Measurements from ENCODE around the gene RPL7A.

The RPL7A gene

DNA sequence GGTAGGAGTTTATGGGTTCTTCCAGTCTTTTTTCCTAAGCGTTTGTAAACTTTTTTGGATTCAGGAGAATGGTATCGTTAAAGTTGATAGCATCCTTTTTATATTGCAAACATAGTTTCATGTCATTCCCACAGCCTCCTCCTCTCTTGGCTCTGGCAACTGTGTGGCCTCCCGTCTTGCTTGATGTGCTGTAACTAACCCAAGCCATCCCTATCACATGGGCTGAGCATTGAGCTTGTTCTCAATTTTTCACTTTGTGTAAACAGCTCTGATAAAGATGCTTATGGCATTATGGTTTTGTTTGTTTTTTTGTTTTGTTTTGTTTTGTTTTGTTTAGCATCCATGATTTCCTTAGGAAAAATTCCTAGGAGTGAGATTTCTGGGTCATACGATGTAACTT is 32.7 kb downstream of the RPL7A start:
- H4K20me1 ChIP-seq (ENCODE audit: insufficient read depth, low read length, poor library complexity, severe bottlenecking) = peaks cover under 1% of the 10 kb centered on the region
- TF ChIP-seq EZH2phosphoT487 (IDR thresholded peaks at IDR 0.05; ENCODE audit: borderline replicate concordance) = no peak
- TF ChIP-seq, protein P1, sequence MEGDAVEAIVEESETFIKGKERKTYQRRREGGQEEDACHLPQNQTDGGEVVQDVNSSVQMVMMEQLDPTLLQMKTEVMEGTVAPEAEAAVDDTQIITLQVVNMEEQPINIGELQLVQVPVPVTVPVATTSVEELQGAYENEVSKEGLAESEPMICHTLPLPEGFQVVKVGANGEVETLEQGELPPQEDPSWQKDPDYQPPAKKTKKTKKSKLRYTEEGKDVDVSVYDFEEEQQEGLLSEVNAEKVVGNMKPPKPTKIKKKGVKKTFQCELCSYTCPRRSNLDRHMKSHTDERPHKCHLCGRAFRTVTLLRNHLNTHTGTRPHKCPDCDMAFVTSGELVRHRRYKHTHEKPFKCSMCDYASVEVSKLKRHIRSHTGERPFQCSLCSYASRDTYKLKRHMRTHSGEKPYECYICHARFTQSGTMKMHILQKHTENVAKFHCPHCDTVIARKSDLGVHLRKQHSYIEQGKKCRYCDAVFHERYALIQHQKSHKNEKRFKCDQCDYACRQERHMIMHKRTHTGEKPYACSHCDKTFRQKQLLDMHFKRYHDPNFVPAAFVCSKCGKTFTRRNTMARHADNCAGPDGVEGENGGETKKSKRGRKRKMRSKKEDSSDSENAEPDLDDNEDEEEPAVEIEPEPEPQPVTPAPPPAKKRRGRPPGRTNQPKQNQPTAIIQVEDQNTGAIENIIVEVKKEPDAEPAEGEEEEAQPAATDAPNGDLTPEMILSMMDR (conservative IDR thresholded peaks at IDR 0.05; ENCODE audit: low read length) = no peak
- no peak overlapping the region for H3K9ac ChIP-seq (ENCODE audit: low read depth, low read length, poor library complexity, severe bottlenecking)
- H3K36me3 ChIP-seq (ENCODE audit: insufficient read depth, low read length) = no peaks in the 10 kb centered on the region
- H3F3A ChIP-seq (ENCODE audit: low read depth) = no peaks in the 10 kb centered on the region
- H3K27me3 ChIP-seq (ENCODE audit: insufficient read depth, low read length, poor library complexity, severe bottlenecking) = no peaks in the 10 kb centered on the region
- peaks cover 1% of the 10 kb centered on the region for H3K79me2 ChIP-seq (ENCODE audit: insufficient read depth, low read length)
- H3K4me1 ChIP-seq (ENCODE audit: insufficient read depth, low read length, poor library complexity, severe bottlenecking) = peaks cover 11% of the 10 kb centered on the region
- H3K4me3 ChIP-seq (ENCODE audit: low read length, poor library complexity, severe bottlenecking) = no peak overlapping the region
- H3K4me2 ChIP-seq (ENCODE audit: low read depth, low read length, poor library complexity, severe bottlenecking) = no peak overlapping the region
- no peaks in the 10 kb centered on the region for H3K9me3 ChIP-seq (ENCODE audit: insufficient read depth, low read depth, low read length)
- H2AFZ ChIP-seq (ENCODE audit: low read length) = no peak overlapping the region
- no peaks in the 10 kb centered on the region for H3K9me2 ChIP-seq (replicated peaks; ENCODE audit: low read depth, low read length)

DNA sequence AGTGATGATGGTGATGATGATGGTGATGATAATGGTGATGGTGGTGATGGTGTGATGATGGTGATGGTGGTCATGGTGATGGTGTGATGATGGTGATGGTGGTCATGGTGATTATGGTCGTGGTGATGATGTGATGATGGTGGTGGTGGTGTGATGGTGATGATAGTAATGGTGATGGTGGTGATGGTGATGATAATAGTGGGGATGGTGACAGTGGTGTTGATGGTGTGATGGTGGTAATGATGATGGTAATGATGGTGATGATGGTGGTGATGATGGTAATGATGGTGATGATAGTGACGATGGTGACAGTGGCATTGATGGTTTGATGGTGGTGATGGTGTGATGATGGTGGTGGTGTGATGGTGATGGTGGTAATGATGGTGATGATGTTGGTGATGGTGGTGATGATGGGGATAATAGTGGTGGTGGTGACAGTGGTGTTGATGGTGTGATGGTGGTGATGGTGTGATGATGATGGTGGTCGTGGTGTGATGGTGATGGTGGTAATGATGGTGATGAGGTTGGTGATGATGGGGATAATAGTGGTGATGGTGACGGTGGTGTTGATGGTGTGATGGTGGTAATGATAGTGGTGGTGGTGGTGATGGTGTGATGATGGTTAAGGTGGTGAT is 34.6 kb downstream of the RPL7A start:
- Histone ChIP-seq H3K36me3 (ENCODE audit: insufficient read depth, low read length) (no peaks in the 10 kb centered on the region), H3K4me1 (ENCODE audit: insufficient read depth, low read length, poor library complexity, severe bottlenecking) (peaks cover 3% of the 10 kb centered on the region), H2AFZ (ENCODE audit: low read length) (no peak overlapping the region), H3F3A (ENCODE audit: low read depth) (no peaks in the 10 kb centered on the region), H3K27me3 (ENCODE audit: insufficient read depth, low read length, poor library complexity, severe bottlenecking) (no peaks in the 10 kb centered on the region), H3K9ac (ENCODE audit: low read depth, low read length, poor library complexity, severe bottlenecking) (no peak overlapping the region), H3K4me2 (ENCODE audit: low read depth, low read length, poor library complexity, severe bottlenecking) (no peak overlapping the region), H4K20me1 (ENCODE audit: insufficient read depth, low read length, poor library complexity, severe bottlenecking) (no peaks in the 10 kb centered on the region), H3K79me2 (ENCODE audit: insufficient read depth, low read length) (no peaks in the 10 kb centered on the region), H3K9me3 (ENCODE audit: insufficient read depth, low read depth, low read length) (no peaks in the 10 kb centered on the region), H3K4me3 (ENCODE audit: low read length, poor library complexity, severe bottlenecking) (no peak overlapping the region), H3K9me2 (replicated peaks; ENCODE audit: low read depth, low read length) (no peaks in the 10 kb centered on the region)
- no peak for TF ChIP-seq EZH2phosphoT487 (IDR thresholded peaks at IDR 0.05; ENCODE audit: borderline replicate concordance)
- TF ChIP-seq, protein P1 (conservative IDR thresholded peaks at IDR 0.05; ENCODE audit: low read length) = no peak

- H3K79me2 ChIP-seq (ENCODE audit: insufficient read depth, low read length) = no peaks in the 10 kb centered on the region
- H3K4me2 ChIP-seq (ENCODE audit: low read depth, low read length, poor library complexity, severe bottlenecking) = no peak overlapping the region
- H3K9ac ChIP-seq (ENCODE audit: low read depth, low read length, poor library complexity, severe bottlenecking) = no peak overlapping the region
- H3K9me3 ChIP-seq (ENCODE audit: insufficient read depth, low read depth, low read length) = no peaks in the 10 kb centered on the region
- TF ChIP-seq, protein P1 (conservative IDR thresholded peaks at IDR 0.05; ENCODE audit: low read length) = no peak
- TF ChIP-seq EZH2phosphoT487 (IDR thresholded peaks at IDR 0.05; ENCODE audit: borderline replicate concordance) = no peak
- no peaks in the 10 kb centered on the region for H3K36me3 ChIP-seq (ENCODE audit: insufficient read depth, low read length)
- H4K20me1 ChIP-seq (ENCODE audit: insufficient read depth, low read length, poor library complexity, severe bottlenecking) = no peaks in the 10 kb centered on the region
- no peaks in the 10 kb centered on the region for H3K9me2 ChIP-seq (replicated peaks; ENCODE audit: low read depth, low read length)
- H3K4me3 ChIP-seq (ENCODE audit: low read length, poor library complexity, severe bottlenecking) = no peak overlapping the region
- no peaks in the 10 kb centered on the region for H3F3A ChIP-seq (ENCODE audit: low read depth)
- H3K27me3 ChIP-seq (ENCODE audit: insufficient read depth, low read length, poor library complexity, severe bottlenecking) = no peaks in the 10 kb centered on the region
- no peak overlapping the region for H2AFZ ChIP-seq (ENCODE audit: low read length)
- H3K4me1 ChIP-seq (ENCODE audit: insufficient read depth, low read length, poor library complexity, severe bottlenecking) = peaks cover 3% of the 10 kb centered on the region
Observed at GRCh38 chr9:133383438-133383837, 35.4 kb downstream of the RPL7A start.
